Measurements from ENCODE around the gene FBXO48.

GRCh38 chr2:68467077-68467960 lies at the start of gene FBXO48, which contains the start of gene APLF:
- TF ChIP-seq ETS1 (IDR thresholded peaks at IDR 0.05) = peak; percentile 90; the same call in 1 of the 2 replicates
- no peak for TF ChIP-seq EZH2phosphoT487 (IDR thresholded peaks at IDR 0.05; ENCODE audit: unreplicated experiment)
- no peak for TF ChIP-seq CTCF (conservative IDR thresholded peaks at IDR 0.05; ENCODE audit: low read depth in 2 of 2)
- no peak for TF ChIP-seq EZH2 (IDR thresholded peaks at IDR 0.05; ENCODE audit: low read depth, unreplicated experiment)
- peak; percentile 80 for TF ChIP-seq CREB1 (CRISPR knock-in tag; IDR thresholded peaks at IDR 0.05; ENCODE audit: low read depth)
